AG04450 (cell line): ENCODE data around the gene ACOX2. TPM values are rescaled to one million over a fixed set of nuclear protein-coding genes. Genes with fewer than 3 reads are reported as not detected.

Source experiments
- CTCF ChIA-PET: fragments of 300-600, 350-600 bp; formaldehyde crosslinking; extraction: SDS; loops from one replicate; lab custom pipeline; 2022; ENCODE audit warnings: antibody characterized with exemption, inconsistent platforms; lab: Charles Lee
- POLR2A ChIA-PET: fragments of 350-600 bp; formaldehyde crosslinking; extraction: SDS; loops from one replicate; lab custom pipeline; 2021; ENCODE audit warnings: antibody characterized with exemption, inconsistent platforms; lab: Yijun Ruan, JAX
- DNase-seq: peaks from one replicate; pipeline ENCODE4 v3.0.0-alpha.2; 2011; ENCODE audit warnings: low read depth, low spot score
- H3K27ac ChIP-seq: one replicate; pipeline ENCODE4 v1.5.1; 2012; ENCODE audit warnings: low read depth, low read length, control low read depth
- H3K27me3 ChIP-seq: one replicate; pipeline ENCODE4 v1.6.0; 2012; ENCODE audit warnings: low read length; ENCODE audit not compliant: control insufficient read depth, insufficient read depth
- H3K4me3 ChIP-seq: 2 replicates; pipeline ENCODE4 v1.5.1; 2011; ENCODE audit warnings: mild to moderate bottlenecking, low read depth, low read length, control low read depth
- H3K9me3 ChIP-seq: 2 replicates; pipeline ENCODE4 v1.5.1; 2012; ENCODE audit warnings: low read length; ENCODE audit not compliant: control insufficient read depth, insufficient read depth
- polyA plus RNA-seq: library from polyadenylated mRNA; depleted of rRNA; stranded (reverse); fragments of >200 nt; gene quantifications from 2 replicates; pipeline ENCODE4 v1.2.3, GENCODE V29; 2011
- TF ChIP-seq, protein P1 (sequence below): IDR thresholded peaks from 2 replicates; pipeline ENCODE4 v1.5.1; 2011; ENCODE audit warnings: low read depth, low read length, control low read depth, inconsistent platforms

Gene ACOX2
- polyA plus RNA-seq, 1 experiment = 27.8 TPM

DNA sequence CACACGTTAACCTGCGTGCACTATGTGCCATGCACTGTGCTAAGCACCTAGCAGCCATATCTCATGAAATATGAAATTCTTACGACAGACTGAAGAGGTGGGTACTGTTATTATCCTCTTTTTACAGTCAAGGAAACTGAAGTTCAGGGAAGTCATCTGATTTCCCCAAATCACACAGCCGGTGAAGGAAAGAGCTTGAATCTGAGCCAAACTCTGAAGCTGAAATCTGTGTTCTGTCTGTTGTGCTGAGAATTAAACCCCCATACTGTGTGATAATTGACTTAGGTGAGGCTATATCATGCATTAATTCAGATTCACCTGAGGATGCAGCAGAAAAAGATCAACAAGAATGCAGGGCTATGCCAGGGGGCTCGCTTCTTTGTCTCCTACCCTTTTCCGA, 39.7 kb upstream of the ACOX2 start:
- H3K27ac ChIP-seq = no peak overlapping the region
- no peak overlapping the region for H3K4me3 ChIP-seq
- DNase-seq = no peak
- TF ChIP-seq, protein P1, sequence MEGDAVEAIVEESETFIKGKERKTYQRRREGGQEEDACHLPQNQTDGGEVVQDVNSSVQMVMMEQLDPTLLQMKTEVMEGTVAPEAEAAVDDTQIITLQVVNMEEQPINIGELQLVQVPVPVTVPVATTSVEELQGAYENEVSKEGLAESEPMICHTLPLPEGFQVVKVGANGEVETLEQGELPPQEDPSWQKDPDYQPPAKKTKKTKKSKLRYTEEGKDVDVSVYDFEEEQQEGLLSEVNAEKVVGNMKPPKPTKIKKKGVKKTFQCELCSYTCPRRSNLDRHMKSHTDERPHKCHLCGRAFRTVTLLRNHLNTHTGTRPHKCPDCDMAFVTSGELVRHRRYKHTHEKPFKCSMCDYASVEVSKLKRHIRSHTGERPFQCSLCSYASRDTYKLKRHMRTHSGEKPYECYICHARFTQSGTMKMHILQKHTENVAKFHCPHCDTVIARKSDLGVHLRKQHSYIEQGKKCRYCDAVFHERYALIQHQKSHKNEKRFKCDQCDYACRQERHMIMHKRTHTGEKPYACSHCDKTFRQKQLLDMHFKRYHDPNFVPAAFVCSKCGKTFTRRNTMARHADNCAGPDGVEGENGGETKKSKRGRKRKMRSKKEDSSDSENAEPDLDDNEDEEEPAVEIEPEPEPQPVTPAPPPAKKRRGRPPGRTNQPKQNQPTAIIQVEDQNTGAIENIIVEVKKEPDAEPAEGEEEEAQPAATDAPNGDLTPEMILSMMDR = no peak
- no peaks in the 10 kb centered on the region; the same call in 1 of the 2 replicates for H3K9me3 ChIP-seq
- peaks cover 14% of the 10 kb centered on the region for H3K27me3 ChIP-seq
- ChIA-PET POLR2A (no interaction called here), CTCF (interaction anchor here (0.7 to 4.2 kb wide), 3 partner anchors 8 to 54 kb away, joined by 3 to 23 read pairs (median 10); no protein-coding TSS in a partner anchor)

DNA sequence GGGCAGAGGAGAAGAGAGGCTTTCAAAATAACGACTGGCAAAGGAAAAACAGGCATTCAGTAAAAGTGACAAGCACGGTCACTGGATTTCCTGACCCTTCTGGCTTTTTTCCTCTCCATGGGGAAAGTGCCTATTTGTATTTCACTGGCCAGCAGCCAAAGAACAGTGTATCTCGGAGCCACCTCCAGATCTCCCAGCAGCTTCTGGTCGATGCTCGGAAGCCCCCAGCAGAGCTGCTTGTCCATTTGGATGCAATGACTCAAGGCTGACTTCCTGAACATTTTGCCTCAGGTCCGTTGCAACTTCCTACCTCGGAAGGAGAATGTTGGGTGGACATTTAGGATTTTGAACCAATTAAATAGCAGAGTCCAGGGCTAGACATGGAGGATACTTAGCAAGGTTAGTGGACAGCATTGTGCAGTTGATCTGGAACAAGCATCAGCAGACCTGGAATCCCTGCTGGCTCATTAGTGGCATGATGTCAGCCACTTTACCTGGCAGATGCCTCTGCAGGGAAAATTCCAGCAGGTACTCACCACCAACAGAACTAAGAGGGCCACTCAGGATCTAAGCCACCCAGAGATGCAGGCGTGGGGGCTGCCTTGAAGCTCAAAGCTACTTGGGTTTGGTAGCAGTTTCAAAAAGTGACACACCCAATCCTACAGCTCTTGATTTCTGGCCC, 39.1 kb upstream of the ACOX2 start:
- TF ChIP-seq, protein P1 = no peak
- no peak for DNase-seq
- POLR2A ChIA-PET = no interaction called here
- no peak overlapping the region for H3K27ac ChIP-seq
- CTCF ChIA-PET = interaction anchor here (0.7 to 4.2 kb wide), 3 partner anchors 8 to 55 kb away, joined by 3 to 23 read pairs (median 10); no protein-coding TSS in a partner anchor
- H3K4me3 ChIP-seq = no peak overlapping the region
- H3K9me3 ChIP-seq = no peaks in the 10 kb centered on the region; the same call in 1 of the 2 replicates
- peaks cover 14% of the 10 kb centered on the region for H3K27me3 ChIP-seq

DNA sequence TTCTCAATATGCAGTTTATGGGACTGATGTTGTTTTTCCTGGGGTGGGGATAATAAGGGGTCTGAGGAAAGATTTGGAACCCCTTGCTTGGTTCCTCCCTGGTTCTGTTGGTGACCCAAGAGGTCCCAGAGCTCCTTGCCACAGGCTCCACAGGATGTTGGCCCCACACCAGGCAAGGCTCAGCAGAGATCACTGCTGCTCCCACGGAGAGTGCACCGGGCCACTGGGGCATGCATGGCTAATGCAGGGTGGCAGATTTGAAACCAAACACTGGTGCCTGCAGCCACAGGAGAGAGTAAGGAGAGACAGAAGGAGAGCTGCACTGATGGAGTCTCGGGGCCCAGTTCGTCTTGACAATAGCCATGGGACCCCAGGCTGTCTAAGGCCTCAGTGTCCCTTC, 37.7 kb upstream of the ACOX2 start:
- Histone ChIP-seq H3K27ac (no peak overlapping the region), H3K4me3 (no peak overlapping the region), H3K27me3 (peaks cover 10% of the 10 kb centered on the region), H3K9me3 (no peaks in the 10 kb centered on the region; the same call in 1 of the 2 replicates)
- DNase-seq = no peak
- ChIA-PET CTCF (interaction anchor here (2.7 to 10.7 kb wide), 3 partner anchors 11 to 56 kb away, joined by 10 to 322 read pairs (median 23); no protein-coding TSS in a partner anchor), POLR2A (no interaction called here)
- TF ChIP-seq, protein P1 = no peak

DNA sequence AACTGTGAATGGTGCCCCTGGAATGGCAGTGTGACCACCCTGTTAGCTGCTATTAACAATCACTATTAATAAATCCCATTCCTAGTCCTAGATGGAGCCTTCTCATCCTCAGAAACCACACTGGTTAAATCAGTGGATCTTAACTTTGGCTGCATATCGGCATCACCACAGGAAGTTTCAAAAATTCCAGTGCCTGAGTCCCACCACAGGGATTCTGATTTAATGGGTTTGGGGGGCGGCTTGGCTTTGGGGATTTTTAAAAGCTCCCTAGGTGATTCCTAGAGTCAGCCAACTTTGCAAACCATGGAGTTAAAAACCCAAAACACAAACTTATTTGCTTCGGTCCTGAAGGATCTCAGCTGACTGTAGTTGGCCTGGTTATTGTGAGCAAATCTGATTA, 37.1 kb upstream of the ACOX2 start:
- peaks cover 6% of the 10 kb centered on the region for H3K27me3 ChIP-seq
- POLR2A ChIA-PET = no interaction called here
- H3K27ac ChIP-seq = no peak overlapping the region
- TF ChIP-seq, protein P1 = no peak
- DNase-seq = no peak
- CTCF ChIA-PET = interaction anchor here (4.2 to 10.7 kb wide), 2 partner anchors 11 to 55 kb away, joined by 23 to 322 read pairs; no protein-coding TSS in a partner anchor
- H3K9me3 ChIP-seq = no peaks in the 10 kb centered on the region; the same call in 1 of the 2 replicates
- no peak overlapping the region for H3K4me3 ChIP-seq

DNA sequence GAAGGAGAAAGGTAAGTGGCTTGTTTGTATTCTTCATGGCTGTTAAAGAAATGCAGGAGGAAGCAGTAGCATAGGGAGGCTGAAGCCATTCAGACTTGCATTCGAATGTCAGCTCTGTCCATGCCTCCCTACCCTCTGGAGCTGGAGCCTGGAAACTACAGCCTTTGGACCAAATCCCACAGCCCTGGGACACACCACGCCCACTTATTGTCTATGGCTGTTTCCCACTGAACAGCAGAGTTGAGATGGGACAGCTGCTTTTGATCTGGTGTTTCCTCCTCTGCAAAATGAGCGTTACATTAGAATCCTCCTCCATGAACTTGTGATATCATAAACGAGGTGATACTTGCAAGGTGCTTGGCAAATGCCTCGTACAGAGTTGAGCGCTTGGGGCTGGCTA, 36.6 kb upstream of the ACOX2 start:
- Histone ChIP-seq H3K4me3 (no peak overlapping the region), H3K27me3 (peaks cover 6% of the 10 kb centered on the region), H3K27ac (no peak overlapping the region), H3K9me3 (no peaks in the 10 kb centered on the region; the same call in 1 of the 2 replicates)
- ChIA-PET POLR2A (no interaction called here), CTCF (interaction anchor here (4.2 to 10.7 kb wide), 2 partner anchors 12 to 56 kb away, joined by 23 to 322 read pairs; no protein-coding TSS in a partner anchor)
- DNase-seq = no peak
- TF ChIP-seq, protein P1 = no peak
